KMS-11 (cell line): Measurements from ENCODE around the gene MRNIP.

ENCODE experiments used
- H2AFZ ChIP-seq: fragments of 200-600 bp; sonication (generic); 2 replicates; pipeline ENCODE4 v1.6.1; 2016; ENCODE audit warnings: antibody characterized with exemption, mixed run types, low read depth
- H3K27ac ChIP-seq: fragments of 200-600 bp; sonication (generic); 2 replicates; pipeline ENCODE4 v1.6.1; 2016; ENCODE audit warnings: mild to moderate bottlenecking, mixed run types
- H3K27me3 ChIP-seq: fragments of 200-600 bp; sonication (generic); 2 replicates; pipeline ENCODE4 v1.6.1; 2017; ENCODE audit warnings: mild to moderate bottlenecking, low read depth, mixed run types, moderate library complexity; ENCODE audit not compliant: insufficient read depth
- H3K36me3 ChIP-seq: fragments of 200-600 bp; sonication (generic); 2 replicates; pipeline ENCODE4 v1.6.1; 2017; ENCODE audit warnings: mild to moderate bottlenecking, mixed run types; ENCODE audit not compliant: insufficient read depth
- H3K4me1 ChIP-seq: fragments of 200-600 bp; sonication (generic); 2 replicates; pipeline ENCODE4 v1.6.1; 2016; ENCODE audit warnings: mild to moderate bottlenecking, low read depth, mixed run types; ENCODE audit not compliant: poor library complexity, severe bottlenecking
- H3K4me2 ChIP-seq: fragments of 200-600 bp; sonication (generic); 2 replicates; pipeline ENCODE4 v1.7.0; 2016; ENCODE audit warnings: mild to moderate bottlenecking, mixed run types
- H3K4me3 ChIP-seq: fragments of 200-600 bp; sonication (generic); IDR thresholded peaks from 2 replicates; pipeline ENCODE4 v1.6.1; 2017; ENCODE audit warnings: low read depth, low read length, mixed read lengths; ENCODE audit not compliant: insufficient read depth
- H3K79me2 ChIP-seq: fragments of 200-600 bp; sonication (generic); 2 replicates; pipeline ENCODE4 v1.6.1; 2016; ENCODE audit warnings: low read depth, mixed run types; ENCODE audit not compliant: insufficient read depth
- H3K9ac ChIP-seq: fragments of 200-600 bp; sonication (generic); 2 replicates; pipeline ENCODE4 v1.6.1; 2016; ENCODE audit warnings: mild to moderate bottlenecking, mixed run types
- H4K20me1 ChIP-seq: fragments of 200-600 bp; sonication (generic); 2 replicates; pipeline ENCODE4 v1.6.1; 2016; ENCODE audit warnings: mild to moderate bottlenecking, mixed run types; ENCODE audit not compliant: insufficient read depth
- TF ChIP-seq, protein P1 (sequence below): fragments of 200-600 bp; sonication (generic); conservative IDR thresholded peaks from 2 replicates; pipeline ENCODE4 v1.6.1; 2017; ENCODE audit warnings: low read depth, mild to moderate bottlenecking, antibody characterized with exemption, low read length, moderate library complexity, mixed read lengths

MRNIP gene

DNA sequence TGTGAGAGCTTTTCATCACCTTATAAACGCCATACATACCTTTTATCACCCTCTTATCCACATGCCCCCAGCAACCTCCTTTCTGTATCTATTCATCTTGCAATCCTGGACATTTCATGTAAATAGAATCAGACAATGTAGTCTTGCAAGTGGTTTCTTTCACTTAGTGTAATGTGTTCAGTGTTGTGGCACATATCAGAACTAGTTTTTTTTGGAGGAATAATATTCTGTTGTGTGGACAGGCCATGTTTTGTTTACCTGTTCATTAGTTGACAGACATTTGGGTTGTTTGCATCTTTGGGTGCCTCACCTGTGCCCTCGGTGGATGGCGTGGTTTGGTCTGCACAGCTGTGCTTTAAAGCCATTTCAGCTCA, 36.6 kb downstream of the MRNIP start:
- H3K36me3 ChIP-seq: no peaks in the 10 kb centered on the region
- H3K4me1 ChIP-seq: peaks cover 30% of the 10 kb centered on the region
- H3K9ac ChIP-seq: peak overlapping the region; percentile 90; the same call in 1 of the 2 replicates
- peak overlapping the region; percentile 41 for H3K4me2 ChIP-seq
- H3K79me2 ChIP-seq: peaks cover 31% of the 10 kb centered on the region
- no peak overlapping the region for H3K4me3 ChIP-seq
- TF ChIP-seq, protein P1, sequence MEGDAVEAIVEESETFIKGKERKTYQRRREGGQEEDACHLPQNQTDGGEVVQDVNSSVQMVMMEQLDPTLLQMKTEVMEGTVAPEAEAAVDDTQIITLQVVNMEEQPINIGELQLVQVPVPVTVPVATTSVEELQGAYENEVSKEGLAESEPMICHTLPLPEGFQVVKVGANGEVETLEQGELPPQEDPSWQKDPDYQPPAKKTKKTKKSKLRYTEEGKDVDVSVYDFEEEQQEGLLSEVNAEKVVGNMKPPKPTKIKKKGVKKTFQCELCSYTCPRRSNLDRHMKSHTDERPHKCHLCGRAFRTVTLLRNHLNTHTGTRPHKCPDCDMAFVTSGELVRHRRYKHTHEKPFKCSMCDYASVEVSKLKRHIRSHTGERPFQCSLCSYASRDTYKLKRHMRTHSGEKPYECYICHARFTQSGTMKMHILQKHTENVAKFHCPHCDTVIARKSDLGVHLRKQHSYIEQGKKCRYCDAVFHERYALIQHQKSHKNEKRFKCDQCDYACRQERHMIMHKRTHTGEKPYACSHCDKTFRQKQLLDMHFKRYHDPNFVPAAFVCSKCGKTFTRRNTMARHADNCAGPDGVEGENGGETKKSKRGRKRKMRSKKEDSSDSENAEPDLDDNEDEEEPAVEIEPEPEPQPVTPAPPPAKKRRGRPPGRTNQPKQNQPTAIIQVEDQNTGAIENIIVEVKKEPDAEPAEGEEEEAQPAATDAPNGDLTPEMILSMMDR: no peak
- H2AFZ ChIP-seq: no peak overlapping the region
- H3K27ac ChIP-seq: peak overlapping the region; percentile 99; the same call in 1 of the 2 replicates
- H3K27me3 ChIP-seq: no peaks in the 10 kb centered on the region
- peaks cover 11% of the 10 kb centered on the region; the same call in 1 of the 2 replicates for H4K20me1 ChIP-seq

DNA sequence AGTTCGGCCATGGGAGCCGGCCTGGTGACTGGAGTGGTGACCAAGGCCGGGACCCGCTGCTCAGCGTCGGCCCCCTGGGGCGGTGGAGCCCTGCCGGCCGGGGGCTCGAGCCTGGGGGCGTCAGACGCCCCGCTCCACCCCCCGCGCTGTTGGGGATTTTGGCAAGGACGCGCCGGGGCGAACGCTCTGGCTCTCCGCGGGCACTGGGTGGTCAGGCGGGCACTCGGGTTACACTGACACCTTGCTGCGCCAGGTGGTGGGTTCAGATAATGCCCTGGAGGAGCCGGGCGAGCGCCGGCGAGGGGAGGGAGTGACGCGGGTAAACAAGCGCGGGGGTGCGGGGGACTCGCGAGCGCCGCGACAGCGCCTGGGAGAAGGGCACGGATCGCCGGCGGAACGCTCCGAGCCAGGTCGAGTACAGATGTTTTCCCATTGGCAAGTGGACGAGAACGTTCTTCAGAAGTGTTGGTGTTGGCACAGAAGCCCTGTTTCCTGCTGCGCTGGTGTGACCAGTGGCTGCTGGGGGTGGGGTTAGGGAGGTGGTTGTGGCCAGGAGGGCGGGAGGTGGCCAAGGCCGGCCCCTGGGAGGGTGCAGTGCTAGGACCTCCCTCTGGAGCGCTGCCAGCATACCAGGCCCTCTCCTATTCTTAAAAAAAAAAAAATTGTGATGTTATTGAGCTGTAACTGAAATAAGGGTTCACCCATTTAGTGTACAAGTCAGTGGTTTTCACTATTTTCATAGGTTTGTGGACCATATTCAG, 37.1 kb downstream of the MRNIP start:
- peaks cover 11% of the 10 kb centered on the region; the same call in 1 of the 2 replicates for H4K20me1 ChIP-seq
- peaks cover 31% of the 10 kb centered on the region for H3K79me2 ChIP-seq
- H3K27me3 ChIP-seq: no peaks in the 10 kb centered on the region
- peak overlapping the region; percentile 41 for H3K4me2 ChIP-seq
- no peak overlapping the region for H2AFZ ChIP-seq
- H3K4me1 ChIP-seq: peaks cover 30% of the 10 kb centered on the region
- peak overlapping the region; percentile 99 for H3K27ac ChIP-seq
- peak overlapping the region; percentile 90 for H3K9ac ChIP-seq
- TF ChIP-seq, protein P1: no peak
- no peaks in the 10 kb centered on the region for H3K36me3 ChIP-seq
- H3K4me3 ChIP-seq: no peak overlapping the region

GRCh38 chr5:179820483-179821297, 37.9 kb downstream of the MRNIP start, which contains the start of gene SQSTM1:
Gene SQSTM1, plus strand, starts transcription at chr5:179820905. Its CDS starts 32 bp downstream, at chr5:179820937.
- peak within 1 kb of the TSS; percentile 71 for H3K4me2 ChIP-seq
- H3K79me2 ChIP-seq: peaks cover 31% of the 10 kb centered on the region
- no peaks in the 10 kb centered on the region for H3K36me3 ChIP-seq
- peaks cover 11% of the 10 kb centered on the region; the same call in 1 of the 2 replicates for H4K20me1 ChIP-seq
- H3K27ac ChIP-seq: peak within 1 kb of the TSS; percentile 99
- no peak within 1 kb of the TSS for H3K4me3 ChIP-seq
- peak within 1 kb of the TSS; percentile 90 for H3K9ac ChIP-seq
- H2AFZ ChIP-seq: peak within 1 kb of the TSS; percentile 34; the same call in 1 of the 2 replicates
- H3K4me1 ChIP-seq: peaks cover 30% of the 10 kb centered on the region
- TF ChIP-seq, protein P1: no peak
- no peaks in the 10 kb centered on the region for H3K27me3 ChIP-seq

DNA sequence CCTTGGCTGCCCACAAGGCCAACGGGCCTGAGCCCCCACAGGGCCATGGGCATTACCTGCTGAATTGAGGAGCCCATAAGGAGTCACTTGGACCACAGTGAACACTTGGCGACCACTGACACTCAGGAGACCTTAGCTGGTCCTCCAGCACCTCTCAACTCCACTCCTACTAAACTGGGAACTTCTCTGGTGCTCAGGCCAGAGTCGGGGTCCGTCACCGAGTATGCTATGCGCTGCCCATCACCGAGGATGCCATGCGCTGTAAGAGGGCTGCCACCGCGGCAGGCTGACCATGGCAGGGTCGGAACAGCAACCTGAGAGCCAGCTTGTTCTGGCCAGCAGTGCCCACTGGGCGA, 38.5 kb downstream of the MRNIP start:
- Histone ChIP-seq H3K27ac (peak overlapping the region; percentile 99), H3K9ac (peak overlapping the region; percentile 90; the same call in 1 of the 2 replicates), H3K4me1 (peaks cover 30% of the 10 kb centered on the region), H3K79me2 (peaks cover 31% of the 10 kb centered on the region), H3K4me3 (no peak overlapping the region), H3K36me3 (no peaks in the 10 kb centered on the region), H3K4me2 (peak overlapping the region; percentile 71), H2AFZ (0 out of 2 replicates have a peak overlapping the region, but pooled peaks have one; percentile 34), H3K27me3 (no peaks in the 10 kb centered on the region), H4K20me1 (peaks cover 11% of the 10 kb centered on the region; the same call in 1 of the 2 replicates)
- TF ChIP-seq, protein P1: no peak
